HS-27A (cell line): ENCODE data around the gene MLPH.

Experiments
- DNase-seq: peaks from one replicate; pipeline ENCODE4 v3.0.0-alpha.2; 2012; ENCODE audit warnings: low read depth, missing footprints

MLPH gene

GRCh38 chr2:237546040-237546875 is 59.2 kb downstream of the MLPH start:
- DNase-seq: no peak

- DNase-seq: no peak
Measured at GRCh38 chr2:237546876-237547395, 59.9 kb downstream of the MLPH start.

- DNase-seq: no peak
Measured at GRCh38 chr2:237547841-237548416, 60.9 kb downstream of the MLPH start.

- no peak for DNase-seq
Measured at GRCh38 chr2:237549216-237549615, 62.2 kb downstream of the MLPH start.

GRCh38 chr2:237549643-237550415 is 62.8 kb downstream of the MLPH start:
- DNase-seq: no peak

GRCh38 chr2:237551071-237551574 is 64.1 kb downstream of the MLPH start:
- DNase-seq: no peak

GRCh38 chr2:237552908-237553307 is 65.9 kb downstream of the MLPH start:
- no peak for DNase-seq

- DNase-seq: no peak
Measured at GRCh38 chr2:237553948-237554347, 66.9 kb downstream of the MLPH start.

GRCh38 chr2:237555560-237555959 is 68.5 kb downstream of the MLPH start:
- no peak for DNase-seq

- DNase-seq: no peak
Measured at GRCh38 chr2:237556773-237557632, 70.0 kb downstream of the MLPH start.

GRCh38 chr2:237557633-237558015 is 70.6 kb downstream of the MLPH start:
- no peak for DNase-seq

GRCh38 chr2:237558961-237559641 is 72.0 kb downstream of the MLPH start:
- no peak for DNase-seq

- no peak for DNase-seq
Measured at GRCh38 chr2:237561221-237561620, 74.2 kb downstream of the MLPH start.

- DNase-seq: no peak
Measured at GRCh38 chr2:237563816-237564215, 76.8 kb downstream of the MLPH start.

- no peak for DNase-seq
Measured at GRCh38 chr2:237564526-237565131, 77.6 kb downstream of the MLPH start.

GRCh38 chr2:237565974-237566373 is 78.9 kb downstream of the MLPH start:
- no peak for DNase-seq

GRCh38 chr2:237566401-237567235 is 79.6 kb downstream of the MLPH start, which contains the start of gene PRLH:
PRLH (plus strand) TSS chr2:237566574; CDS start chr2:237566574, 0 bp downstream.
- no peak for DNase-seq

GRCh38 chr2:237567276-237568029 is 80.4 kb downstream of the MLPH start:
- no peak for DNase-seq
